Peyer's patch (tissue), 4 donors: Measurements from ENCODE around the gene PDE10A. TPM values are rescaled to one million over a fixed set of nuclear protein-coding genes. Genes with fewer than 3 reads are reported as not detected.

ENCODE experiments used
- DNase-seq, 3 donors: peaks; one replicate each; pipeline ENCODE4 v3.0.0-alpha.2; 2017 to 2019
- H3K27ac ChIP-seq, 4 donors: fragments of 200-600 bp; sonication (generic); one replicate each; pipeline ENCODE4 v1.5.1; 2016 to 2019
- H3K27me3 ChIP-seq, 2 donors: fragments of 200-600 bp; sonication (generic); one replicate each; pipeline ENCODE4 v1.5.1; 2019
- H3K36me3 ChIP-seq, 3 donors: fragments of 200-600 bp; sonication (generic); one replicate each; pipeline ENCODE4 v1.5.1; 2016 to 2019
- H3K4me1 ChIP-seq, 4 donors: fragments of 200-600 bp; sonication (generic); one replicate each; pipeline ENCODE4 v1.5.1; 2016 to 2019
- H3K4me3 ChIP-seq, 4 donors: fragments of 200-600 bp; sonication (generic); 1 replicate in 3 of 4; 2 replicates in 1 of 4; pipeline ENCODE4 v1.5.1; 2016 to 2019; ENCODE audit warnings: mild to moderate bottlenecking in 1 of 4
- H3K9me3 ChIP-seq, 4 donors: fragments of 200-600 bp; sonication (generic); one replicate each; pipeline ENCODE4 v1.5.1; 2016 to 2019; ENCODE audit warnings: mild to moderate bottlenecking in 1 of 4
- POLR2A ChIP-seq, 2 donors: fragments of 450-650 bp; IDR thresholded peaks; one replicate each; pipeline ENCODE4 v1.5.1; 2017; ENCODE audit warnings: antibody characterized with exemption in 2 of 2, mild to moderate bottlenecking in 2 of 2, moderate library complexity in 2 of 2
- total RNA-seq, 4 donors: library from RNA; depleted of rRNA; stranded (reverse); fragments of >200 nt; gene quantifications; one replicate each; pipeline ENCODE4 v1.1.0, GENCODE V29; 2016
- TF ChIP-seq, protein P1 (sequence below), 6 experiments: fragments of 450-650 bp in 4 of 6; fragments of 200-600 bp in 2 of 6; sonication (generic) in 1 of 6; IDR thresholded peaks; one replicate each; pipeline ENCODE4 v1.5.1; 2017 to 2019; ENCODE audit warnings: antibody characterized with exemption in 6 of 6, mild to moderate bottlenecking in 3 of 6, moderate library complexity in 1 of 6

The PDE10A gene
- total RNA-seq, 4 donors from 2014 or later = 0.35 to 8.8 (median 6.0) TPM

GRCh38 chr6:165638530-165638929 is 24.5 kb downstream of the PDE10A start:
- Histone ChIP-seq H3K4me3 (no peak overlapping the region), H3K9me3 (no peaks in the 10 kb centered on the region), H3K4me1 (no peaks in the 10 kb centered on the region), H3K36me3 (no peaks in the 10 kb centered on the region), H3K27me3 (no peaks in the 10 kb centered on the region), H3K27ac (no peak overlapping the region)
- TF ChIP-seq, protein P1, sequence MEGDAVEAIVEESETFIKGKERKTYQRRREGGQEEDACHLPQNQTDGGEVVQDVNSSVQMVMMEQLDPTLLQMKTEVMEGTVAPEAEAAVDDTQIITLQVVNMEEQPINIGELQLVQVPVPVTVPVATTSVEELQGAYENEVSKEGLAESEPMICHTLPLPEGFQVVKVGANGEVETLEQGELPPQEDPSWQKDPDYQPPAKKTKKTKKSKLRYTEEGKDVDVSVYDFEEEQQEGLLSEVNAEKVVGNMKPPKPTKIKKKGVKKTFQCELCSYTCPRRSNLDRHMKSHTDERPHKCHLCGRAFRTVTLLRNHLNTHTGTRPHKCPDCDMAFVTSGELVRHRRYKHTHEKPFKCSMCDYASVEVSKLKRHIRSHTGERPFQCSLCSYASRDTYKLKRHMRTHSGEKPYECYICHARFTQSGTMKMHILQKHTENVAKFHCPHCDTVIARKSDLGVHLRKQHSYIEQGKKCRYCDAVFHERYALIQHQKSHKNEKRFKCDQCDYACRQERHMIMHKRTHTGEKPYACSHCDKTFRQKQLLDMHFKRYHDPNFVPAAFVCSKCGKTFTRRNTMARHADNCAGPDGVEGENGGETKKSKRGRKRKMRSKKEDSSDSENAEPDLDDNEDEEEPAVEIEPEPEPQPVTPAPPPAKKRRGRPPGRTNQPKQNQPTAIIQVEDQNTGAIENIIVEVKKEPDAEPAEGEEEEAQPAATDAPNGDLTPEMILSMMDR (IDR thresholded peaks at IDR 0.05) = no peak
- no peak for TF ChIP-seq POLR2A (IDR thresholded peaks at IDR 0.05)
- DNase-seq = no peak

DNA sequence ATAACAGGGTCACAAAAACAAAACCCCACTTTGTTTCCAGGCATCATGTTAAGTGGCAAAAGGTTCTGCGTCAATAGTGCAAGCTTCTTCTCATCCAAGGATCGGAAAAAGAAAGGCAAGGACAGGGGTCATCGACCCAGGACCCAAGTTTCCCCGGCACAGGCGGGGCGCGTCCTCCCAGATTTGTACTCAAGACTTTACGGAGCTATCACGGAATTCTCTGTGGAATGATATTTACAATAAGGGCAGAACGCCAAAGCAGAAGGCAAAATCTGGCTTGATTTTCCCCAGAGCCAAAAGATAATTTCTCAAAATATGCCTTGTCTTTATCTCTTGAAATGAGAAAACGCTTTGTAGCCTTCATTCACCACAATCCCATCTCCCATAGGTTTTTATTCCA is 25.5 kb downstream of the PDE10A start:
- Histone ChIP-seq H3K27me3 (no peaks in the 10 kb centered on the region), H3K4me3 (no peak overlapping the region), H3K9me3 (no peaks in the 10 kb centered on the region), H3K36me3 (no peaks in the 10 kb centered on the region), H3K4me1 (no peaks in the 10 kb centered on the region), H3K27ac (no peak overlapping the region)
- TF ChIP-seq POLR2A (IDR thresholded peaks at IDR 0.05) = no peak
- TF ChIP-seq, protein P1 (IDR thresholded peaks at IDR 0.05) = no peak
- DNase-seq = no peak

DNA sequence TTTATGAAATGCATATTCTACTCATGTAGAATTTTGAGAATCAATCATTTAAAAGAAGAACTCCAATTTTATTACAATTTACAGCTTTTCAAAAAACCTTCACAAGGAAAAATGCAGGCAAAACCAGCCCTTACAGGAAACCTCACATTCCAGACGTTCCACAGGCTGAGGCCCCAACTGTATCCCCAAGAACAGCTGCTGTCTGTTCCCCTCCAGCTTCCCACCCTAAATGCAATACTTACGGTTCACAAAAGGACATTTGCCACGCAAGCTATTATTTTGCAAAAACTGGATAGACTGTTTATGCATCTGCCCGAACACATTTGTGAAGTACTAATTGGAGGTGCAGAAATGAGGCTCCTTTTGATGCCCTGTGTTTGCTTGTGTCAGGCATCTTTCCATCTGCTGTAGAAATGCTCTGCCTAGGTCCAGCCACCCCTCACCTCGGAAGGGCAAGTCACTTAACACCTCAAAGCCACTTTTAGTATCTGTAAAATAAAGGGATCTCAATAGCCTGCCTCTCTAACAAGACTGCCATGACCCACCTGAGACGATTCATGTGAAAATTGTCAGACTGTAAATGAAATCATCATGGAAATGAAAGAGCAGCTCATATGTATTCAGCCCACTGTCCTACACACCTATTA is 26.5 kb downstream of the PDE10A start:
- no peaks in the 10 kb centered on the region for H3K27me3 ChIP-seq
- no peak overlapping the region for H3K4me3 ChIP-seq
- TF ChIP-seq, protein P1 (IDR thresholded peaks at IDR 0.05) = no peak
- no peak for TF ChIP-seq POLR2A (IDR thresholded peaks at IDR 0.05)
- no peak overlapping the region for H3K27ac ChIP-seq
- no peaks in the 10 kb centered on the region for H3K4me1 ChIP-seq
- no peak for DNase-seq
- H3K36me3 ChIP-seq = no peaks in the 10 kb centered on the region
- H3K9me3 ChIP-seq = no peaks in the 10 kb centered on the region

DNA sequence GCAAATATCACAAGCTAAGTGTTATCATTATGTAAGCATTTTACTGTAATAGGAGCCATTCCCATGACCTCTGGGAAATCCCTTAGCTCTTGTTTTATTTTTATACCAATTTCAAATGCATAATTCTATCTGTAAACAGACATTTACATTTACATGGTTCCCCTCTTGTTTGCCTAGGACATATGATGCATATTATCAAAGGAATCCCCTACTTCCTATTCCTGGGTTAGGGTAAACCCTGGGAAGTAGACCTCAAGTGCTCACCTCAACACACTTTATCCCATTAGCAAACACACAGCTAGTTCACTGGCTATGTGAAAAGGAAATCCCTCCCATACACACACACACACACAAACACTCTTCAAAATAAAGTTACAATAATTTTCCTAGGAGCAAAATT is 27.1 kb downstream of the PDE10A start:
- no peak for DNase-seq
- no peak overlapping the region for H3K27ac ChIP-seq
- no peak overlapping the region for H3K4me3 ChIP-seq
- H3K36me3 ChIP-seq = no peaks in the 10 kb centered on the region
- no peaks in the 10 kb centered on the region for H3K9me3 ChIP-seq
- no peak for TF ChIP-seq POLR2A (IDR thresholded peaks at IDR 0.05)
- TF ChIP-seq, protein P1 (IDR thresholded peaks at IDR 0.05) = no peak
- H3K4me1 ChIP-seq = no peaks in the 10 kb centered on the region
- no peaks in the 10 kb centered on the region for H3K27me3 ChIP-seq

- Histone ChIP-seq H3K27me3 (no peaks in the 10 kb centered on the region), H3K9me3 (no peaks in the 10 kb centered on the region), H3K36me3 (no peaks in the 10 kb centered on the region), H3K4me3 (no peak overlapping the region), H3K27ac (no peak overlapping the region), H3K4me1 (no peaks in the 10 kb centered on the region)
- no peak for TF ChIP-seq POLR2A (IDR thresholded peaks at IDR 0.05)
- TF ChIP-seq, protein P1 (IDR thresholded peaks at IDR 0.05) = no peak
- DNase-seq = no peak
These were observed 28.8 kb downstream of the PDE10A start for GRCh38 chr6:165634101-165634880.
